HG02763 (cell line): ENCODE data around the gene IRX1.

Source experiments
- ATAC-seq: cut with Tn5 transposase; IDR thresholded peaks from one replicate; pipeline ENCODE4 v1.9.1; 2021; ENCODE audit warnings: mild to moderate bottlenecking, moderate library complexity; ENCODE audit not compliant: unreplicated experiment

IRX1 gene

DNA sequence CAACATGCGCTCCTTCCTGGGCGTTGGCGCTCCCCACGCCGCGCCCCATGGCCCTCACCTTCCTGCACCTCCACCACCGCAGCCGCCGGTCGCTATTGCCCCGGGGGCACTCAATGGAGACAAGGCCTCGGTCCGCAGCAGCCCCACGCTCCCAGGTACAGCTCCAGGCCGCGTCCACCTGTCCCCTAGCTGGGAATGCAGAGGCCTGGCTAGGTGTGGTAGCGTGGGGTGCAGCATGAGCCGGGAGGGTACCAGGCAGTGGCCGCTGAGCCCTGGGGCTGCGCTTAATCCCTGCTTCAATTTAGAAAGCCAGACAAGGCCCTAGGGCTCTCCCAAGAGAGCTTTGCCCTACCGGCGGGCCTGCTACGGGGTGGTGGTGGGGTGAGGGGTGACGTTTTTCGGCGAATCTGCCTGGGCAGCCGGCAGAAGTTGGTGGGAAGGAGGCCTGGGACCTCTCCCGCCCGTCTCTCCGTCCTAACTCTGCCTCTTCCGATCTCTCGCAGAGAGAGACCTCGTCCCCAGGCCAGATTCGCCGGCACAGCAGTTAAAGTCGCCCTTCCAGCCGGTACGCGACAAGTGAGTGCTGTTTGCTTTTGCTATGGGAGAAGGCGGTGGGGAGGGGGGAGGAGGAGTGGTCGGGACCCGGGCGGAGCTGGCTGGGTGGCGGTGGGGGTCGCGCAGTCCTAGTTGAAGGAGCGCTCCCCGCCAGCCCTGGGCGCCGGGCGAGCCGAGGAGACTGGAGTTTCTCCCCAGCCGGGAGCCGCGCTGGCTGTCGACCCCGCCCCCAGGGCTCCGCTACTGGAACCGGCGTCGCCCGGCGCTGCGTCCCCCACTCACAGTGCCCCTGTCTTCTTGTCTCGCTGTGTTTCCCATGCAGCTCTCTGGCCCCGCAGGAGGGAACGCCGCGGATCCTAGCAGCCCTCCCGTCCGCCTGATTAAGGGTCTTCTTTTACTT, 4.8 kb downstream of the IRX1 start:
- no peak for ATAC-seq

DNA sequence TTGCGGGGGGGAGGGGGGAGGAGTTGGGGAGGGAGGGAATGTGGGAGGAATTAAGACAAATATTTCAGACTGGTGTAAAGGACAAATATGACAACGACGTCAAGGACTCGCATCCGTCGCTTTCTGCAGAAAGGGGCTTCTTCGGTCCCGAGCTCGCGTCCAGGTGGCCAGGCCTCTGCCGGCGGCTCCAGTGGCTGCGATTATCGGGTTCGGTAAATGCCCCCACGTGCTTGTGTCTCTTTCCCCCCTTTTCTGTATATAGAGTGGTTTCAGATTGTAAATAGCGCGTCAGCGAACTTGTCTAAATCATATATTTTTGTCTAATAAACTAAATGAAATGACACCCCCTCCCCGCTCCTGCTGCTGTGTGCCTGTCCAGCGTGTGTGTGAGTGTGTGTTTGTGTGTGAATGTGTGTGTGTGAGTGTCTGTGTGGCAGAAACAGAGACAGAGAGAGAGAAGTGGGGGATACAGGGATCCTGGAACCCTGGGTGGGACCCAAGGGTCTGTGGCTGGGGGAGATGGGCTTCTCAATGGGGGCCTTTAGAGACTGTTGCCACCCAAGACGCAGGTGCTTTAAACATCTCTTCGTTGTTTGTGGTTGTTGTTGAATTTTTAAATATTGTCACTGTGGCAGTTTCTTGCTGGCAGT, 5.6 kb downstream of the IRX1 start:
- no peak for ATAC-seq

GRCh38 chr5:3601911-3602782, 6.5 kb downstream of the IRX1 start:
- no peak for ATAC-seq

DNA sequence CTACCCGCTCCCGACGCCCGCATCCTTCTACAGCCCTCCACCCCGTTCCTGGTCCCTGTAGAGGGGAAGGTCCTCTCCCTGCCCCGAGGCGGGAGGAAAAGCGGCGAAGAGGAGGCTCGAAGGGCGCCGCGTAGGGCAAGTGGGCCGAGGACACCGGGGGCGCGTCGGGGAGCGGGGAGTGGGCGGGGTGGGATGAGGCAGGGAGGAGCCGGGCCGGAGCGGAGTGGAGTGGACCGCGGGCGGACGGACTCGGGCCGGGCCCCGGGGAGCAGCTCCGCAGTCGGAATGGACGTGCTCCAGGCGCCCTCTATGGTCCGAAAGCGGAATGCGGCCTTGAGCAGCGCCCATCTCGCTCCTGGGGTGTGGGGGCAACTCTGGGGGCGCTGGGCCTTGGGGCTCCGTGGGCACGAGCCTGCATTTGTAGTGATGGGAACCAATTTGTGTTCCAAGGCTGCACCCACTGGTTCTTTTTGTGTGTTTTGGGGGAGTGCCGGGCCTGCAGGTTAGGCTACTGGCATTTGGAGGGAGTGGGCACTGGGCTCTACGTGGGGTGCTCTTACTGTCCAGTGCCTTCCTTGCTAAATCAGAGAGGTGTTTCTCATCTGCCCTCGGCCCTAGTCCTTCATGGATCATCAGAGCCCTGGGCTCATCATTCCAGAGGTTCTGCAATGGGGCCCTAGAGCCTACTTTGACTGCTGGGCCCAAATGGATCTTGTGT, 7.3 kb downstream of the IRX1 start:
- ATAC-seq, result no peak

GRCh38 chr5:3604501-3604900, 8.9 kb downstream of the IRX1 start:
- ATAC-seq, result no peak

GRCh38 chr5:3605298-3606010, 9.8 kb downstream of the IRX1 start:
- no peak for ATAC-seq

DNA sequence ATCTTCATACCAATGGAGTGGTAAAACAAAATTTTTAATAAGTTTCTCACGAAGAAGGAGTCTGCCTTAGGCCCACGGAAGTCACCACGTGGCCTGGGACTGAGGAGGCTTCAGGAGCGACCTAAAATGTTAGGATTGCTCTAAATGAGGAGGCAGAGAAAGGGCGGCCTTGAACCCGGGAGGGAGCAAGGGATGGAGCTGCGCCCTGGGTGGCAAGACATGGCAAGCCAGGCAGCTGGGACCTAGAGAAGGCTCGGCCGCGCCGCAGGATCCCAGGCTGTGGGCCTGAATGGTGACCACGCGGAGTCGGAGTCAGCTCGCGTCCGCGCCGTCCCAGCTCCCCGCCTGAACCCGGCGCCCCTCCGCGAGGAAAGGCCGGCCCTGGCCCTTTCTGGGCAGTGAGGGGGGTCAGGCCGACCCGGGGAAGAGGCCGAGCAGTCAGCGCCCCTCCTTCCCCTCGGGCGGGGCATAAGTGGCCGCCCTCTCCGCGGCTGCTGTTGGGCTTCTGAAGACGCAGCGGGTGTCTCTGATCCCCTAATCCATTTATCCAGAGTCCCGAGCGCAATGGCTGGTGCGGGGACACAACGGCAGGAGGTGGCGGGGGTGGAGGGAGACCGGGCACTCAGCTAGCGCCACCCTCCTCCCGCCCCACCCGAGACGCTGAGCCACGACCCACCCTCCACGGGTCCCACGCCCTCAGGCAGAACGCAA, 10.6 kb downstream of the IRX1 start:
- ATAC-seq, result no peak

DNA sequence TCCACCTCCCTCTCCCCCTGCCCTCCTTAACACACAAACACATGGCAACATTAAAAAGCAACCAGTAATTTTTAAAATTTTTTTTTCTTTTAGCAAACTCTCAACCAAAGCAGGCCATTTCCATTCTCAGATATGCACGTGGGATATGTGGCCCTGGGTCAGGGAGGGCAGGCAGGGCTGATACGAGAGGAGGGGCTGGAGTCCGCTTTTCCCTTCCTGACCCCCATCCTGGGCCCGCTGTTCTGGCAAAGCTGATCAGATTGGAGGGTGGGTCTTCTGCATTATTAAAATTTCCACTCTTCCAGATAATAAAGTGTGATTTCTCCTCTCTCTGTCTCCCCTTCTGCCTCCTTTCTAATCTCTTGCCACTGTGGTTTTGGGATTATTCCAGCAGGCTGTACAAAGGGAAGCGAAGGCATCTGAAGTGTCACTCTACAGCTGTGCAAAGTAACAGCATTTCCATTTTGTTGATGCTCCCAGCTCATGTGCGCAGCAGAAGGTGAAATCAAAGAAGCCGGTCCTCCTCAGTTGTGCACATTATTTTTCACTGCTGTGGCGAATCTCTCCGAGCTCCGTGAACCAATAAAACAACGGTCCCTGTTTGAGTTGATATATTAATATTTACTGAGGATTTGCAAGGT, 12.0 kb downstream of the IRX1 start:
- ATAC-seq, result no peak

DNA sequence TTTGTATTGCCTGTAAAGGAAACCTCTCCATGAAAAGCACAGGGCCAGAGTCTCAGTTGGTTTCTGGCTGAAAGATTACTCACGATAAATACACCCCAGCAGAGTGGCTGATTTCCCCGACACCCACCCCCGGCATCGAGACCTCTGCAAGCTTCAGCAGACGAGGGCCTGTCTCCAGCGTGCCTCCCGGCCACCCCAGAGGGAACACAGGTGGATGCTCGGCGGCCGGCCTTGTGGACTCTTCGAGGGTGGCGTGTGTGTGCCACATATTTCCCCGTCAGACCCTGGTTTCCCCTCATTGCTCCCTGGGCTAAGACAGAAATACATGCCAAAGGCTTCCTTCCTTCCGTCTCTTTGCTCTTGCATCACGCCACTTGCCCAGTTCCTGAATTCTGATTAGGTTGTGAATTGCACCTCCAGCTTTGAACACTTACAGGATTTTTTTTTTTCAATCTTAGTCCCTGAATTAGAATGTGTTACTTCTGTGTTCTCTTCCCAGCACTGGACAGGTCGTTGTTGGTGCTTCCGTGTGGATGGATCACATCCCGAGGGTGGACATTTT, 13.6 kb downstream of the IRX1 start:
- ATAC-seq, result no peak

GRCh38 chr5:3612591-3613042, 17.0 kb downstream of the IRX1 start:
- ATAC-seq, result no peak

DNA sequence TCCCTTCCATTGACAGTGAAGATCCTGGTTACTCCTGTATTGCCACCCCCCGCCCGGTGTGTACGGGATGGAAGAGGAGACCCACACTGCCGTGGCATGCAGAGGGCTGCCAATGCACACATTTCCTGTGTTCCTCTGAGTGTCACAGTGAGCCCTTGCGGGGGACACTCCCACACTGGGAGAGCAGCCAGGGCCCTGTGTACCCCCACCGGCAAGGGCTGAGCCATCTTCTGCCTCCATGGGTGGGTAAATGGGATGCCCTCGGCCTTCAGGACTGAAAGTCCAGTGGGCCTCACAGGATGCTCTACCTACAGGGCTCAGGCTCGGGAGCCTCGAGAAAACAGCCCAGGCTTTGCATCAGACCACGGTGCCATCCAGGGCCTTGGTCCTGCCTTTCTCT, 18.1 kb downstream of the IRX1 start:
- ATAC-seq, result no peak

DNA sequence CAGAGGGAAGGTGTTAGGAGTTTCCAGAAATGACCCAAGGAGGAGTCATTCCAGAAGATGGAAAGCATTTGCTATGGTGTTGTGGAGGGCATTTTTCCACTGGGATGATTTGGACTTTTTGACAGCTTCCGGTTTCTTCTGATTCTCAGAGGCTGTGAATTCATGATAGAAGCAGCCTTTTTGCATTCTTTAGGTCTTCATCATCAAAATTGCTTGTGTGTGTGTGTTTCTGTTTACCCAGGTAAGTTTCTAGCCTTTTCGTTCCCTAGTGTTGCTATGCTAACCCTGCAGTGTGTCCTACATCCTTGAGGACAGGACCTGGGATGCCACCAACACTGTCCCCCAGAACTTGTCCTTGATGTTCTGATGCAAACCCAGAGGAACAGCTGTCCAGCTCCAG, 19.6 kb downstream of the IRX1 start:
- ATAC-seq, result no peak

DNA sequence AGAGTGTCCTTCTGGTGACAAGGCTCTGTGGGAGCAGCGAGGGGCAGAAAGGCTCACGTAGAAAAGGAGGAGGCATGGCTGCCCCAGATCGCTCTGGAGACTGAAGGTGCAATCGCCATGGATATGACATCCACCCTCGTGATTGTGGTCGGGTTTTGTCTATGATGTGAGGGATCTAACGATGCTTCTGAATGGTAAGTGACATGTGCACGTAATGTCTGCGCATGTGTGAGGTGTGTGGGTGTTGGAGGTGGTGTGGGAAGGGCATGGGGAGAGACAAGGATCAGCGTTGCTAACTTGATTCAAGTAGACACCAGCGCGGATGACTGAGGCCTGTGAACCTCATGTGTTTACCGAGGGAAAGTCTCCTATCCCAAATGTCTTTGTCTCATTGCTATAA, 20.2 kb downstream of the IRX1 start:
- ATAC-seq, result no peak

DNA sequence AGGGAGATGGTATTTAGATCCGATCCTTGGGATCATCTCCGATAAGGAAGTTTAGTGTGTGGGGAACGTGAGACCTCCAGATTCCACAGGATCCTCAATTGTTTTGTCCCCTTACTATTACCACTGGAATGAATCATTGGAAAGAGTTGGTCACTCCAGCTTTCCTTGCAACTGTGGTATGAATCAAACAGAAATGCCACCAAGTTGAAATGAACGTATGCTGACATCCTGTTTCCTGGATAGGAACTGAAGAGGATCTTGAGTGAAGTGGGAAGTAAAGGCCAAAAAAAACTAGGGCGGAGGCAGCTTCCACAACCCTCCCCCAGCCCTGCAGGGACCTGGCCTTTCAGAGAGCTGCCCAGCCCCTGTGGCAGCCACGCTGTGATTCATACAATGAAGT, 23.9 kb downstream of the IRX1 start:
- ATAC-seq, result no peak

DNA sequence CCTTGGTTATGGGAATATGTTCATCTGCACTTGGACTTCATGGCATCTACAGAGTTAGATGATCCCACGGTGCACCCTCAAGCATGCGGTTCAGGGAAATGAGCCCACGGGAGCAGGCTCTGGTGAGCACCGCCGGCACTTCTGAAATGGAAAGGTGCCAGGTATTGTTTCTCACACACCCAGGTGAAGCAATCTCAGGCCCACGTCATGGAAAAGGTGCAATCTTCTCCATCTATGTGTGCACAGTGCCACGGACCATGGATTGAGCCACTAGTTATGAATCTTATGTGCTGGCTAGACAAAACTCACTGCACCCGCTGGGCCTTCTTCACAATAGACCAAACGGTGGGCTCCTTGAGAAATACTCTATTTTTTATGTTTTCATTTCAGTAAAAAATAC, 27.3 kb downstream of the IRX1 start:
- no peak for ATAC-seq

- no peak for ATAC-seq
Measured at GRCh38 chr5:3625626-3626025, 30.0 kb downstream of the IRX1 start.

GRCh38 chr5:3634061-3634460, 38.4 kb downstream of the IRX1 start:
- no peak for ATAC-seq

DNA sequence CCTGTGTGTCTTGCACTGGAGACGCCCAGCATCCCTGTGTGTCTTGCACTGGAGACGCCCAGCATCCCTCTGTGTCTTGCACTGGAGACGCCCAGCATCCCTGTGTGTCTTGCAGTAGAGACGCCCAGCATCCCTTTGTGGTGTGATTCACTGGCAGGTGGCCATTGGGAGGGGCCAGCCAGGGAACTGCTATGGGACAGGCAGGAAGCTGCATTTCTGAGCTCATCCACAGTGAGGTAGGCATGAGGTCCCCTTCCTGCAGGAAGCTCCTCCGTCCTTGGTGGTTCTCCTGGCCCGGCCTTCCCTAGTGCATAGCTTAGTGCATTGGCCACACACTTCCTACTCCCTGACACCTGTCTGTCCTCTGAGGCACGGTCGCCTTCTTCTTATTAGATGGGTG, 43.5 kb downstream of the IRX1 start:
- no peak for ATAC-seq

DNA sequence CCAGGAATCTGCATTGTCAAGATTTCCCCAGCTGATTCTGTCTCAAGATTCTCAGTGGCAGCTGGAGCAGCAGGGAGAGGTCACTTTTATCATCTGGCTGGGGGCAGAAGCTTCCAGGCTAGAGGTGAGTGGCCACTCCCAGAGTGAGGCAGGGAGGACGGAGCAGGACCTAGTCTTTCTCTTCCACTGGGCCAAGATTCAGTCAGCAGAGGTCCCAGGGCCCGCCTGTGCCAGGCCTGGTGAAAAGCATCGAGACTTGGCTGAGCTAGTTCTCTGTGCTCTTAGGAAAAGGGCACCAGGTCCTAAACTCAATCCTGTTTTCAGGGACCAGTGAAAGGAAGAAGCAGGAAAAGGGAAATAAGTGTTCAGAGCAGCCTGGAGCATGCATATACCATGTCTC, 46.6 kb downstream of the IRX1 start:
- no peak for ATAC-seq
